CD4-positive, CD25-positive, alpha-beta regulatory T cell (primary cell): ENCODE measurements around the gene GRK6. TPM values are rescaled to one million over a fixed set of nuclear protein-coding genes. Genes with fewer than 3 reads are reported as not detected.
A peak's percentile ranks its signal among the peaks of the same experiment; 100 is the strongest.

Experiments used
- ATAC-seq, 2 donors: fragments of 150-1000 bp; cut with Tn5 transposase; one replicate each; pipeline ENCODE4 v1.10.0; 2021; ENCODE audit warnings: low read depth in 2 of 2, moderate number of reproducible peaks in 2 of 2, moderate library complexity in 1 of 2
- DNase-seq, 3 donors: peaks; one replicate each; pipeline versions ENCODE4 v3.0.0 to v3.0.0-alpha.2; 2012 to 2022; ENCODE audit warnings: mixed read lengths in 1 of 3
- H3K27ac ChIP-seq: one replicate; pipeline ENCODE4 v1.7.0; 2013; ENCODE audit warnings: mild to moderate bottlenecking, low read length; ENCODE audit not compliant: insufficient read depth, poor library complexity, severe bottlenecking
- H3K27me3 ChIP-seq: one replicate; pipeline ENCODE4 v1.7.0; 2013; ENCODE audit warnings: low read length; ENCODE audit not compliant: control insufficient read depth, insufficient read depth
- H3K36me3 ChIP-seq: one replicate; pipeline ENCODE4 v1.7.0; 2013; ENCODE audit warnings: mild to moderate bottlenecking, low read length, moderate library complexity; ENCODE audit not compliant: control insufficient read depth, insufficient read depth
- H3K4me1 ChIP-seq: 2 replicates; pipeline ENCODE4 v1.7.0; 2013; ENCODE audit warnings: mild to moderate bottlenecking, low read length; ENCODE audit not compliant: insufficient read depth, control insufficient read depth, poor library complexity, severe bottlenecking
- H3K4me3 ChIP-seq: one replicate; pipeline ENCODE4 v1.7.0; 2013; ENCODE audit warnings: low read depth, mild to moderate bottlenecking, low read length, moderate library complexity
- H3K9me3 ChIP-seq, 2 experiments: 1 replicate in 1 of 2; 2 replicates in 1 of 2; pipeline ENCODE4 v1.7.0; 2013; ENCODE audit warnings: low read length in 2 of 2, mild to moderate bottlenecking in 1 of 2, moderate library complexity in 1 of 2; ENCODE audit not compliant: control insufficient read depth in 2 of 2
- H3K27ac Mint-ChIP-seq, 3 donors: one replicate each; pipeline ENCODE4 v1.8.0; 2020 to 2022; ENCODE audit warnings: mild to moderate bottlenecking in 3 of 3, mixed read lengths in 3 of 3, moderate library complexity in 2 of 3
- H3K27me3 Mint-ChIP-seq: one replicate; pipeline ENCODE4 v1.8.0; 2022; ENCODE audit warnings: mild to moderate bottlenecking, mixed read lengths
- H3K36me3 Mint-ChIP-seq: one replicate; pipeline ENCODE4 v1.8.0; 2020; ENCODE audit warnings: mixed read lengths
- H3K4me1 Mint-ChIP-seq, 4 donors: one replicate each; pipeline ENCODE4 v1.8.0; 2020 to 2022; ENCODE audit warnings: mixed read lengths in 4 of 4, mild to moderate bottlenecking in 1 of 4
- H3K4me3 Mint-ChIP-seq, 4 donors: one replicate each; pipeline ENCODE4 v1.8.0; 2020 to 2022; ENCODE audit warnings: mild to moderate bottlenecking in 4 of 4, mixed read lengths in 4 of 4, moderate library complexity in 3 of 4
- H3K9me3 Mint-ChIP-seq, 7 donors: one replicate each; pipeline ENCODE4 v1.8.0; 2020 to 2022; ENCODE audit warnings: mixed read lengths in 7 of 7, mild to moderate bottlenecking in 3 of 7, moderate library complexity in 2 of 7
- polyA plus RNA-seq, 4 donors: library from polyadenylated mRNA; unstranded; fragments of 300-500 nt; fragmentation: Illumina TruSeq; gene quantifications; one replicate each; pipeline ENCODE4 v1.2.3, GENCODE V29; 2021
- total RNA-seq: library from RNA; stranded (reverse); gene quantifications from one replicate; pipeline ENCODE4 v1.2.3, GENCODE V29; 2022

GRK6 gene
- total and polyA plus RNA-seq, 5 donors from 2014 or later, result 79.2 to 228 (median 112) TPM

DNA sequence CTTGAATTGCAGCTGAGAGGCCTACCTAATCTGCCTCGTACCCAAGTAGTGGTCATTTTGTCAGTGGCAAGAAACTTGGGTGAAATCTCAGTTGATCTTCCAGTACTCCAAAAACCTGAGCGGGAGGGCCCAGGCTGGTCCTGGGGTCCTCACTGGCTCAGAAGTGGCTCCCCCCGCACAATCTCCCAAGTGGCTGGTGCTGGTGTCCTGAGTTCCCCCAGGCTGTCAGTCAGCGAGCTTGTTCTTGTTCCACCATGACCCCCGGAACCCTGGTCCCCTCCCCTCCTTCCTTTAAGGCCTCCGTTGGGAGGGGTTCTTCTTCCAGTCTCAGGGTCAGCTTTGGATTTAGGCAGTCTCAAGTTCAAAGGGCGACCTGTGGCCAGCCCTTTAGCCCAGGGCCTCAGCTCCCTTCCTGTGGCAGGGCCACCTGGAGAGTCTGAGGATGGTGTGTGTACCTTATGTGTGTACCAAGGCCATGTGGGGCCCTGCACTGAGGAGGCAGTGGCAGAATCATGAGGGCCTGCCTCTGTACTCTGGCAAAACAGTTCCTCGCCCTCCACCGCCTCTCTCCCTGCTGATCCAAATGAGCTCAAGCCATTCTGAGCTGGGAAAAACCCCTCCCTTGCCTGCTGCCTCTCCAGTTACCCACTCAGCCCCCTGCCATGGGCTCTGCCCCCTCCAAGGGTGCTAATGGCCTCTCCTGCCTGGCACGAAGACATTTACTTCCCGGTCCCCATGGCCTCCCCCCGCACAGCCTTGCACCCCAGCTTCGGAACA, 51.4 kb downstream of the GRK6 start:
- no peak overlapping the region for H3K27ac ChIP-seq
- Mint-ChIP-seq H3K36me3 (no peaks in the 10 kb centered on the region), H3K4me3 (peak overlapping the region in 1 of 4 donors; percentile 58), H3K27me3 (peaks cover 13% of the 10 kb centered on the region), H3K9me3 (no peaks in the 10 kb centered on the region), H3K4me1 (peaks cover 0 to 36% (median 5%) of the 10 kb centered on the region in 4 donors), H3K27ac (no peak overlapping the region)
- no peak for DNase-seq
- H3K4me1 ChIP-seq, result peaks cover under 1% of the 10 kb centered on the region
- ATAC-seq, result no peak
- H3K9me3 ChIP-seq, result no peaks in the 10 kb centered on the region
- no peak overlapping the region for H3K4me3 ChIP-seq
- H3K36me3 ChIP-seq, result no peaks in the 10 kb centered on the region
- H3K27me3 ChIP-seq, result peaks cover 6% of the 10 kb centered on the region

GRCh38 chr5:177478711-177479646, 52.5 kb downstream of the GRK6 start:
- peak; percentile 54 to 61 for ATAC-seq
- DNase-seq, result peak in 1 of 3 donors; percentile 62
- H3K4me3 ChIP-seq, result no peak overlapping the region
- Mint-ChIP-seq H3K4me1 (peaks cover 0 to 34% (median 5%) of the 10 kb centered on the region in 4 donors), H3K4me3 (no peak overlapping the region), H3K36me3 (no peaks in the 10 kb centered on the region), H3K27me3 (peaks cover 12% of the 10 kb centered on the region), H3K9me3 (no peaks in the 10 kb centered on the region), H3K27ac (peak overlapping the region; percentile 88 to 91 (median 90))
- H3K4me1 ChIP-seq, result no peaks in the 10 kb centered on the region
- no peaks in the 10 kb centered on the region for H3K9me3 ChIP-seq
- peaks cover 4% of the 10 kb centered on the region for H3K27me3 ChIP-seq
- H3K36me3 ChIP-seq, result no peaks in the 10 kb centered on the region
- no peak overlapping the region for H3K27ac ChIP-seq

DNA sequence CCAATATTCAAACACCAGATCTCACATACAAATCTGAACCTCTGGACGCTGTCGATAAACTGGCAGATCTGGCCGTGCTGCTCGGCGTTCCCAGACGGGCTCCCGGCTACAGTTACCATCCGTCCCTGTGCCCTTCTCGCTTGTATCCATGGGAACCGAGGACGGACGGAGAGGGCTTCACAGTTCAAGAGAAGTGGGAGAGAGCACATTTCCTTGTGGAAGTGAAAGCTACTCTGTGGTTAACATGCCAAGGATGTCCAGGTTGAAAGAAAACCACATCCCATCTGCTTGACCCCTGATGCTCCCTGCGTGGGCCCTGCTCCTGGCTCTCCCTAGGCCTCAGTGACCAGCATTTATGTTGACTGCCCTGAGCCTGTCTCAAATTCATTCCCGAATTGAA, 53.3 kb downstream of the GRK6 start:
- H3K4me3 ChIP-seq, result no peak overlapping the region
- no peak for DNase-seq
- no peak overlapping the region for H3K27ac ChIP-seq
- Mint-ChIP-seq H3K36me3 (peaks cover 5% of the 10 kb centered on the region), H3K9me3 (no peaks in the 10 kb centered on the region), H3K27me3 (peaks cover 5% of the 10 kb centered on the region), H3K4me3 (no peak overlapping the region), H3K4me1 (peaks cover 0 to 26% (median 4%) of the 10 kb centered on the region in 4 donors), H3K27ac (peak overlapping the region in 2 of 3 donors; percentile 77 to 88)
- no peaks in the 10 kb centered on the region for H3K4me1 ChIP-seq
- no peaks in the 10 kb centered on the region for H3K27me3 ChIP-seq
- no peaks in the 10 kb centered on the region for H3K9me3 ChIP-seq
- no peak for ATAC-seq
- no peaks in the 10 kb centered on the region for H3K36me3 ChIP-seq

DNA sequence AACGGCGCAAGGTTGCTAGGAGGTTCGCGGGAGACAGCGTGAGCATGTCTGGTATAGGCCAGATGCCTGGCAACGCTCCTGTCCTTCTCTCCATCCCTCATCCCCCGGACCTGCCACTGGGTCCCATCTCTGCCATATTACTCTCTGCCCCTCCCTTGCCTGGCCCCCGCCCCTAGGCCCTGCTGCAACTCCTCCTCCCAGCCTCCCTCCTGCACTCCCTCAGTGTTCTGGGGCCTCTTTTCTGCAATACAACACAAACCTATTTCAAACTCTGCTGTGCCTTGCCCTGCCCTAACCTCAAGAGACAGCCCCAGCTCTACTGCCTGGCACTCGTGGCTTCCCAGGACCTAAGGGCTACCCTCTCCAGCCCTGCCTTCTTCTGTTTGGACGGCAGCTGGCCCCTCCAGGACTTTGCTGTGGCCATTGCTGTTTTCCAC, 55.9 kb downstream of the GRK6 start:
- no peaks in the 10 kb centered on the region for H3K27me3 ChIP-seq

GRCh38 chr5:177483042-177483441, 56.6 kb downstream of the GRK6 start:
- H3K36me3 Mint-ChIP-seq, result peaks cover 12% of the 10 kb centered on the region
- ATAC-seq, result no peak
- H3K27ac Mint-ChIP-seq, result no peak overlapping the region
- H3K4me1 Mint-ChIP-seq, result peaks cover 0 to 12% (median 0%) of the 10 kb centered on the region in 4 donors
- Histone ChIP-seq H3K4me1 (no peaks in the 10 kb centered on the region), H3K4me3 (no peak overlapping the region), H3K27me3 (no peaks in the 10 kb centered on the region), H3K36me3 (no peaks in the 10 kb centered on the region), H3K9me3 (no peaks in the 10 kb centered on the region), H3K27ac (no peak overlapping the region)
- no peak for DNase-seq
- no peaks in the 10 kb centered on the region for H3K27me3 Mint-ChIP-seq
- H3K9me3 Mint-ChIP-seq, result peaks cover 0 to 1% (median 0%) of the 10 kb centered on the region in 7 donors
- H3K4me3 Mint-ChIP-seq, result no peak overlapping the region

More for the DNA sequence above, 55.9 kb downstream of the GRK6 start:
- no peaks in the 10 kb centered on the region for H3K27me3 Mint-ChIP-seq
- Histone ChIP-seq H3K4me3 (no peak overlapping the region), H3K27ac (no peak overlapping the region), H3K36me3 (no peaks in the 10 kb centered on the region), H3K9me3 (no peaks in the 10 kb centered on the region), H3K4me1 (no peaks in the 10 kb centered on the region)
- H3K27ac Mint-ChIP-seq, result no peak overlapping the region
- DNase-seq (no peak), ATAC-seq (no peak)
- peaks cover 0 to 1% (median 0%) of the 10 kb centered on the region in 7 donors for H3K9me3 Mint-ChIP-seq
- H3K36me3 Mint-ChIP-seq, result peaks cover 11% of the 10 kb centered on the region
- peaks cover 0 to 12% (median 0%) of the 10 kb centered on the region in 4 donors for H3K4me1 Mint-ChIP-seq
- H3K4me3 Mint-ChIP-seq, result no peak overlapping the region

DNA sequence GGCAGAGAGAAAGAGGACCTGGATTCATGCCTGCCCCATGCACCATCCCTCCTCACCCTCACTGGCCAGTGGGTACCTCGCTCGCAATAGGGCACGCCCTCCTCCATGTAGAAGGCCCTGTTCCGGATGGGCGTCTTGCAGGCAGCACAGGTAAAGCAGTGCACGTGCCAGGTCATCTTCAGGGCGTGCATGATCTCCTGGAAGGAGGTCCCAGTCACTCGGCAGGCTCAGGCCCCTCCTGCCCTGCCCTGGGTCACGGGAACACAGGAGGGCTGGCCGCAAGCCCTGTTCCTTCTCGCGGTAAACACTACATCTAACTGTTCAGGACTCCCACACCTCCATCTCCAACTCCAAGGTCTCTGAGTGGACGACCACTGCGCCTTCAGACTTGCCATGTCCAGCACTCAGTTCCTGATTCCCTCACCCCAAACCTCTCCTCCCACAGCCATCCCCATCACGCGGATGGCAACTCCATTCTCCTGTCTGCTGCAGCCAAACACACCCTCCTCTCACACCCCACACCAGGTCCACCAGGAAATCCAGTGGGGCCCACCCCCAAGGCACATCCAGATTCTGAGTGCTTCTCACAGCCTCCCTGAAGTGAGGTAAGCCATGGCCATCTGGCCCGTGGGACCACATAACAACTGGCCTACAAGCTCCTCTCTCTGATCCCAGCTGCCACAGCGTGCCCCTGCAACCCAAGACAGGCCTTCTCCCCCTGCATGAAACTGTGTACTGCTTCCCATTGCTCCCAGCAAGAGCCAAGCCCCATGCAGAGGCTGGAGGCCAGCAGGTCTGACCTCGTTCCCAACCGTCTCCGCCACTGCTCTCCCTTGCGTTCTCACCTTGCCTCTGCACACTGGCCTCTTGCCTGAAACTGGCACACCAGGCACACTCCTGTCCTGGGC, 57.8 kb downstream of the GRK6 start:
- H3K27ac Mint-ChIP-seq, result peak overlapping the region in 1 of 3 donors; percentile 2
- Histone ChIP-seq H3K4me1 (no peaks in the 10 kb centered on the region), H3K9me3 (no peaks in the 10 kb centered on the region), H3K27me3 (no peaks in the 10 kb centered on the region), H3K4me3 (no peak overlapping the region), H3K27ac (no peak overlapping the region), H3K36me3 (no peaks in the 10 kb centered on the region)
- H3K4me1 Mint-ChIP-seq, result peaks cover 0 to 3% (median 0%) of the 10 kb centered on the region in 4 donors
- ATAC-seq, result no peak
- no peaks in the 10 kb centered on the region for H3K27me3 Mint-ChIP-seq
- DNase-seq, result no peak
- peaks cover 12% of the 10 kb centered on the region for H3K36me3 Mint-ChIP-seq
- no peak overlapping the region for H3K4me3 Mint-ChIP-seq
- H3K9me3 Mint-ChIP-seq, result peaks cover 0 to 1% (median 0%) of the 10 kb centered on the region in 7 donors
